Measurements from ENCODE around the gene VAMP7. TPM values are rescaled to one million over a fixed set of nuclear protein-coding genes. Genes with fewer than 3 reads are reported as not detected.

Gene VAMP7
- total and polyA plus RNA-seq, 3 donors from 2014 or later, result 30.2 to 32.1 (median 30.4) TPM

DNA sequence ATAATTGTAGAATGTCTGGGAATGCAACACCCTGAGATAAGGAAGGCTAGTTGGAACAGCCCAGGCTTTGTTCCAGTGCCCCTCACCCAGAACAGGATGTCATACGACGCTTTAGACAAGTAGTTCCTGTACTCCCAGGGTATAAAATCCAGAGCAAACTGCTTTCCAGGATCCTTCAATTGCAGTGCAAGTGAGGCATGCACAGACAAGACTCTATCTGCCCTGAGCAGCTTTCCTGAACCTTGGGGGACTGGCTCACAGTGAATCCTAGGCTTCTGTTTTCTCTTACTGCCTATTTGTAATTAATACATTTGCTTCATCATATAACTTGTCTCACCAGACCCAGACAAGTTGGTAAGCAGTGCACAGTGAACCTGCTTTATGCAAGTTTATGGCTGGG lies 68.0 kb downstream of the VAMP7 start:
- no peaks in the 10 kb centered on the region for H3K9me3 ChIP-seq
- H3K27me3 ChIP-seq, result no peaks in the 10 kb centered on the region
- intact Hi-C loops (cut with DNase I; ENCODE audit: low total_unique reads), result no loop called here
- no peaks in the 10 kb centered on the region for H3K4me1 ChIP-seq
- DNase-seq, result no peak
- no peak overlapping the region for H3K27ac ChIP-seq
- no peaks in the 10 kb centered on the region for H3K36me3 ChIP-seq (ENCODE audit: low read depth, missing control alignments)
- H3K4me3 ChIP-seq, result no peak overlapping the region
- 19 to 29% methylated on average over 2 of the region's 2 CpGs for WGBS, 2 donors
- TF ChIP-seq POLR2A (IDR thresholded peaks at IDR 0.05) (no peak), CTCF (IDR thresholded peaks at IDR 0.05) (no peak)

DNA sequence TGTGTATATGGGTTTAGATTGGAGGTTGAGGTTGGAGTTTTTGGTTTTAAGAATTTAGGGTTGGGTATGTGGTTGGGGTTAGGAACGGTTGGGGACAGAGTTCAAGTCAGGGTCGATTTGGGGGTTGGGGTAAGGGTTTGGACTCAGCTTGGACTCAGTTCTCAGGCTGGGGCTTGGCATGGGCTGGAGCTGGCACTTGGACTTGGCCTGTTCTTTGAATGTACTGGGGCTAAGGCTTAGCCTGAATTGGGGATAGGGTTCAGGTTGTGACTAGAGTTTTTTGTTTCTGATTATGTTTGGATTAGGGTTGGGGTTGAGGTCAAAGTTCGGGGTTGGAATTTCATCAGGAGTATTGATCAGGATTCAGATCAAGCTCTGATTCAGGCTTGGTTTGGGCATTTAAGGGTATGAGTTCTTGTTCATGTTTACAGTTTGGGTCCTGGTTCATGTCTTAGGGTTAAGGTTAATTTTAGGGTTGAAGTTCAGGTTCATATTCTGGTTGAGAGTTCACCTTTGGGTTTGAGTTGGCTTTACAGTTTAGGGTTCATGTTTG lies 70.2 kb downstream of the VAMP7 start:
- no peaks in the 10 kb centered on the region for H3K36me3 ChIP-seq (ENCODE audit: low read depth, missing control alignments)
- intact Hi-C loops (cut with DNase I; ENCODE audit: low total_unique reads), result no loop called here
- no peak for TF ChIP-seq CTCF (IDR thresholded peaks at IDR 0.05)
- TF ChIP-seq POLR2A (IDR thresholded peaks at IDR 0.05), result no peak
- H3K27me3 ChIP-seq, result no peaks in the 10 kb centered on the region
- H3K27ac ChIP-seq, result no peak overlapping the region
- no peak for DNase-seq
- H3K4me3 ChIP-seq, result no peak overlapping the region
- H3K9me3 ChIP-seq, result no peaks in the 10 kb centered on the region
- 65 to 76% methylated on average over 3 of the region's 3 CpGs for WGBS, 2 donors
- H3K4me1 ChIP-seq, result no peaks in the 10 kb centered on the region

- no peak for DNase-seq
- H3K36me3 ChIP-seq (ENCODE audit: low read depth, missing control alignments), result no peaks in the 10 kb centered on the region
- TF ChIP-seq CTCF (IDR thresholded peaks at IDR 0.05), result no peak
- no peak for TF ChIP-seq POLR2A (IDR thresholded peaks at IDR 0.05)
- no peaks in the 10 kb centered on the region for H3K27me3 ChIP-seq
- no peak overlapping the region for H3K27ac ChIP-seq
- WGBS, 2 donors, result 59 to 66% methylated on average over 2 to 3 of the region's 3 CpGs
- intact Hi-C loops (cut with DNase I; ENCODE audit: low total_unique reads), result no loop called here
- no peaks in the 10 kb centered on the region for H3K4me1 ChIP-seq
- no peak overlapping the region for H3K4me3 ChIP-seq
- no peaks in the 10 kb centered on the region for H3K9me3 ChIP-seq
Measured at GRCh38 chrX:155953055-155953454, 71.9 kb downstream of the VAMP7 start.

DNA sequence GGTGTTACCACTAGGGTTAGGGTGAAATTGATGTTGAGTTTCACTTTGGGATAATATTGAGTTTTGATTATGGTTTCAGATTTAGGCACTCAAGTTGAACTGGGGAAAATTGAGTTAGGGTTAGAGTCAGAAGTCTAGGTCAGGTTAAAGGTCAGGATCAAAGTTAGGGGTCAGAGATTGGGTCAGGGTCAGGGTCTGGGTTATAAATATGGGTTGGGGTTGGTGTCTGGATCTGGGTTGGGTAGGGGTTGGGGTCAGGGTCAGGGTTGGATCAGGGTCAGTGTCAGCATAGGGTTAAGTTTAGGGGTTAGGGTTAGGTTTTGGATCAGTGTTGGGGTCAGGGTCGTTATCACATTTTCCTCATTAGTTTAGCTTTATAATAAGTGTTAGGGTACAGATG lies 73.6 kb downstream of the VAMP7 start:
- H3K4me1 ChIP-seq, result no peaks in the 10 kb centered on the region
- H3K27ac ChIP-seq, result no peak overlapping the region
- intact Hi-C loops (cut with DNase I; ENCODE audit: low total_unique reads), result no loop called here
- 45 to 55% methylated on average over 1 of the region's 1 CpG for WGBS, 2 donors
- TF ChIP-seq CTCF (IDR thresholded peaks at IDR 0.05) (no peak), POLR2A (IDR thresholded peaks at IDR 0.05) (no peak)
- no peaks in the 10 kb centered on the region for H3K27me3 ChIP-seq
- no peaks in the 10 kb centered on the region for H3K36me3 ChIP-seq (ENCODE audit: low read depth, missing control alignments)
- no peak for DNase-seq
- H3K4me3 ChIP-seq, result no peak overlapping the region
- no peaks in the 10 kb centered on the region for H3K9me3 ChIP-seq

DNA sequence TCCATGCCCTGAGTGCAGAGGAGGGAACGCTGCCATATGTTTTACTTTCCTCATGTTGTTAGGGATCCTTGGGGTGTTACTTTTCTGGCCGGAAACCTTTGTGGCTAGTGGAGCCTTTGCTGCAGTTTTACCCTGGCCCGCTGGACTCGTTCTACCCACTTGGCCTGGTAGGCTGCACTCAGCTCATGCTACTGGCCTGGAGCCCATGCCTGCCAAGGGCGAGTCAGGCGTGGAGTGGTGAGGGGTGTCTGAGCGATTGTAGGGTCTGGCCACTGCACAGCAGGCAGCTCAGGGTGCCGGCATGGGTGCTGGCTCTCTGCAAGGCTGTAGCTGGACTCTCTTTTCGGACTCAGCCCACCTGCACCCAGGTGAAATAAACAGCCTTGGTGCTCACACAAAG lies 75.0 kb downstream of the VAMP7 start:
- no peak overlapping the region for H3K27ac ChIP-seq
- no peak for DNase-seq
- intact Hi-C loops (cut with DNase I; ENCODE audit: low total_unique reads), result no loop called here
- TF ChIP-seq CTCF (IDR thresholded peaks at IDR 0.05) (no peak), POLR2A (IDR thresholded peaks at IDR 0.05) (no peak)
- H3K4me1 ChIP-seq, result no peaks in the 10 kb centered on the region
- WGBS, 2 donors, result 73% methylated on average over 4 to 9 of the region's 9 CpGs
- H3K36me3 ChIP-seq (ENCODE audit: low read depth, missing control alignments), result no peaks in the 10 kb centered on the region
- H3K27me3 ChIP-seq, result no peaks in the 10 kb centered on the region
- no peaks in the 10 kb centered on the region for H3K9me3 ChIP-seq
- H3K4me3 ChIP-seq, result no peak overlapping the region
